K562 (cell line): ENCODE results near the gene DMD. TPM values are rescaled to one million over a fixed set of nuclear protein-coding genes. Genes with fewer than 3 reads are reported as not detected.

ENCODE experiments used
- ATAC-seq: fragments of 200-7000 bp; cut with Tn5 transposase; 3 replicates; pipeline ENCODE4 v1.9.1; 2020; ENCODE audit warnings: moderate library complexity
- BruUV-seq: library from RNA; stranded (reverse); fragments of 400-500 nt; replicated peaks from 2 replicates; lab custom pipeline; 2021; lab: Mats Ljungman, UMichigan
- CTCF ChIA-PET: fragments of 300-600 bp; formaldehyde crosslinking; extraction: SDS; loops from one replicate; lab custom pipeline; 2021; ENCODE audit warnings: low intra/inter-chr PET ratio; lab: Yijun Ruan, JAX
- POLR2A ChIA-PET: fragments of 300-600, 350-650 bp; sonication (Branson Sonifier 250); formaldehyde crosslinking; extraction: SDS; loops from one replicate; lab custom pipeline; 2021; ENCODE audit warnings: antibody characterized with exemption, inconsistent platforms; lab: Yijun Ruan, JAX
- DNase-seq, 4 experiments: peaks; one replicate each; pipeline versions ENCODE4 v3.0.0 to v3.0.0-alpha.2; 2011 to 2018; ENCODE audit warnings: low spot score in 3 of 4, mixed read lengths in 3 of 4; ENCODE audit errors: extremely low read depth in 1 of 4
- FAIRE-seq: peaks from 2 replicates; lab custom pipeline; 2011; peaks lifted over from hg19 to GRCh38; lab: Jason Lieb, UNC
- H2AFZ ChIP-seq: 2 replicates; pipeline ENCODE4 v1.6.0; 2011; ENCODE audit warnings: low read depth, low read length, control low read depth, inconsistent platforms
- H3K27ac ChIP-seq: fragments of 200-600 bp; 3 replicates; pipeline ENCODE4 v1.8.0; 2011; ENCODE audit warnings: low read depth, mild to moderate bottlenecking, control low read depth, inconsistent platforms, low read length, moderate library complexity, mixed read lengths; ENCODE audit errors: extremely low read depth
- H3K27me3 ChIP-seq, 2 experiments: fragments of 300-600 bp in 1 of 2; 2 replicates in 1 of 2; 3 replicates in 1 of 2; pipeline versions ENCODE4 v1.6.0 to v1.8.0; 2011; ENCODE audit warnings: inconsistent platforms in 2 of 2, low read length in 2 of 2, mild to moderate bottlenecking in 1 of 2, mixed read lengths in 1 of 2, moderate library complexity in 1 of 2; ENCODE audit not compliant: control insufficient read depth in 2 of 2, insufficient read depth in 2 of 2
- H3K36me3 ChIP-seq: fragments of 300-600 bp; 3 replicates; pipeline ENCODE4 v1.8.0; 2011; ENCODE audit warnings: mild to moderate bottlenecking, low read length, inconsistent platforms; ENCODE audit not compliant: control insufficient read depth, insufficient read depth
- H3K4me1 ChIP-seq, 2 experiments: fragments of 200-600 bp in 1 of 2; replicated peaks in 1 of 2; 2 replicates in 1 of 2; 3 replicates in 1 of 2; pipeline versions ENCODE4 v1.5.1 to v1.8.0; 2011; ENCODE audit warnings: inconsistent platforms in 2 of 2, low read length in 2 of 2, mild to moderate bottlenecking in 1 of 2, mixed read lengths in 1 of 2, moderate library complexity in 1 of 2; ENCODE audit not compliant: control insufficient read depth in 2 of 2, insufficient read depth in 2 of 2
- H3K4me2 ChIP-seq: 2 replicates; pipeline ENCODE4 v1.6.1; 2011; ENCODE audit warnings: low read length, control low read depth, inconsistent platforms, mixed read lengths; ENCODE audit not compliant: insufficient read depth
- H3K4me3 ChIP-seq: fragments of 200-600 bp; sonication (generic), shearing (Covaris generic); 2 replicates; pipeline ENCODE4 v1.5.1; 2016; ENCODE audit warnings: control low read depth, inconsistent platforms
- H3K79me2 ChIP-seq: fragments of 200-600 bp; 3 replicates; pipeline ENCODE4 v1.8.0; 2011; ENCODE audit warnings: low read length, inconsistent platforms; ENCODE audit not compliant: control insufficient read depth, insufficient read depth
- H3K9ac ChIP-seq, 2 experiments: 2 replicates each; pipeline versions ENCODE4 v1.6.0 to v1.6.1; 2011; ENCODE audit warnings: low read depth in 2 of 2, low read length in 2 of 2, control low read depth in 1 of 2, inconsistent platforms in 1 of 2, mild to moderate bottlenecking in 1 of 2, mixed read lengths in 1 of 2; ENCODE audit not compliant: insufficient read depth in 1 of 2
- H3K9me1 ChIP-seq: one replicate; pipeline ENCODE4 v1.6.0; 2011; ENCODE audit warnings: inconsistent platforms, mild to moderate bottlenecking, low read length, moderate library complexity; ENCODE audit not compliant: control insufficient read depth, insufficient read depth
- H3K9me3 ChIP-seq: replicated peaks from 2 replicates; pipeline ENCODE4 v1.5.1; 2011; ENCODE audit warnings: low read depth, low read length, inconsistent platforms; ENCODE audit not compliant: control insufficient read depth, insufficient read depth
- H4K20me1 ChIP-seq: replicated peaks from 2 replicates; pipeline ENCODE4 v1.6.1; 2011; ENCODE audit warnings: low read length, inconsistent platforms, mixed read lengths; ENCODE audit not compliant: control insufficient read depth, insufficient read depth
- BCOR ChIP-seq: fragments of 450-650 bp; IDR thresholded peaks from 2 replicates; pipeline ENCODE4 v1.6.1; 2016
- CBX2 ChIP-seq: fragments of 200-600 bp; sonication (generic); IDR thresholded peaks from one replicate; pipeline ENCODE4 v1.6.1; 2012; ENCODE audit warnings: mild to moderate bottlenecking, low read length, inconsistent platforms; ENCODE audit not compliant: insufficient read depth, poor library complexity, severe bottlenecking
- HDAC8 ChIP-seq: fragments of 450-650 bp; IDR thresholded peaks from 2 replicates; pipeline ENCODE4 v1.6.1; 2016; ENCODE audit warnings: mild to moderate bottlenecking, missing genetic modification characterization, moderate library complexity, missing compliant biosample characterization
- KDM5B ChIP-seq: fragments of 200-600 bp; sonication (generic); IDR thresholded peaks from 2 replicates; pipeline ENCODE4 v1.6.1; 2012; ENCODE audit warnings: low read depth, mild to moderate bottlenecking, moderate library complexity, low read length, control low read depth, inconsistent platforms; ENCODE audit not compliant: insufficient replicate concordance
- TGIF2 ChIP-seq: sonication (generic); formaldehyde crosslinking; IDR thresholded peaks from 2 replicates; pipeline ENCODE4 v1.8.1; 2022; ENCODE audit warnings: mild to moderate bottlenecking, missing genetic modification reagents, moderate library complexity
- ZFP36 ChIP-seq: fragments of 150-350 bp; IDR thresholded peaks from 2 replicates; pipeline ENCODE4 v1.6.1; 2018; ENCODE audit warnings: low read length, low read depth; ENCODE audit not compliant: partially characterized antibody
- ZNF274 ChIP-seq: IDR thresholded peaks from 2 replicates; pipeline ENCODE4 v1.6.1; 2011; ENCODE audit warnings: low read depth, mild to moderate bottlenecking, low read length, moderate library complexity, borderline replicate concordance
- whole genome bisulfite sequencing: fragments of 100-300 bp; shearing (Covaris generic); methylation state at CpG from one replicate; pipeline ENCODE4 v1.1.6; 2016; ENCODE audit warnings: low coverage, mixed read lengths; ENCODE audit not compliant: insufficient coverage; ENCODE audit errors: missing lambda C conversion rate; 5-methylcytosine and 5-hydroxymethylcytosine counted together
- in situ Hi-C: fragments of 300-500 bp; cut with MboI; formaldehyde crosslinking; loops from 4 replicates; pipeline ENCODE4 v1.15.0; 2018; ENCODE audit warnings: inconsistent platforms, mixed read lengths
- intact Hi-C: fragments of 100-400 bp; cut with micrococcal nuclease; formaldehyde crosslinking; loops from 2 replicates; pipeline ENCODE4 v1.14.2; 2022
- polyA plus RNA-seq, 8 experiments: library from polyadenylated mRNA; depleted of rRNA in 4 of 8; stranded (reverse) in 5 of 8; unstranded in 3 of 8; fragments of >200 nt; fragmentation: Nextera tagmentation in 2 of 8; fragmentation: Illumina TruSeq in 1 of 8; extraction: Ambion mirVana in 2 of 8; extraction: Trizol in 1 of 8; gene quantifications; 2 replicates each; pipeline versions ENCODE4 v1.2.1 to v1.2.3, GENCODE V29; 2011 to 2014; ENCODE audit warnings: inconsistent platforms in 1 of 8, missing spikeins in 1 of 8
- total RNA-seq, 7 experiments: library from RNA; depleted of rRNA in 6 of 7; stranded (reverse); fragments of >200 nt in 6 of 7; fragmentation: Illumina TruSeq in 2 of 7; extraction: Trizol in 2 of 7; gene quantifications; 2 replicates each; pipeline versions ENCODE4 v1.2.1 to v1.2.3, GENCODE V29; 2011 to 2021; ENCODE audit warnings: low replicate concordance in 1 of 7
- TF ChIP-seq, protein P1 (sequence below): fragments of 450-650 bp; formaldehyde crosslinking; IDR thresholded peaks from 2 replicates; pipeline ENCODE4 v1.4.0; 2020; ENCODE audit warnings: mild to moderate bottlenecking, moderate library complexity
- TF ChIP-seq, protein P2 (sequence below), 2 experiments: fragments of 450-650 bp in 1 of 2; sonication (generic) in 1 of 2; formaldehyde crosslinking; conservative IDR thresholded peaks; 2 replicates each; pipeline versions ENCODE4 v1.4.0 to v1.8.1; 2020 to 2022; ENCODE audit warnings: mild to moderate bottlenecking in 1 of 2, missing genetic modification reagents in 1 of 2
- TF ChIP-seq, protein P3 (sequence below): fragments of 250-450 bp; sonication (Bioruptor Pico); IDR thresholded peaks from 2 replicates; pipeline ENCODE4 v1.5.1; 2021; ENCODE audit warnings: mild to moderate bottlenecking
- TF ChIP-seq, protein P4 (sequence below): fragments of 450-650 bp; IDR thresholded peaks from 2 replicates; pipeline ENCODE4 v1.6.1; 2017; ENCODE audit warnings: antibody characterized with exemption, mild to moderate bottlenecking

DMD gene
- total and polyA plus RNA-seq, 9 of the 15 experiments (the other 6 are each of a cell fraction or from before 2014, with no cell fraction given) = 3.8 to 20.4 (median 11.4) TPM

DNA sequence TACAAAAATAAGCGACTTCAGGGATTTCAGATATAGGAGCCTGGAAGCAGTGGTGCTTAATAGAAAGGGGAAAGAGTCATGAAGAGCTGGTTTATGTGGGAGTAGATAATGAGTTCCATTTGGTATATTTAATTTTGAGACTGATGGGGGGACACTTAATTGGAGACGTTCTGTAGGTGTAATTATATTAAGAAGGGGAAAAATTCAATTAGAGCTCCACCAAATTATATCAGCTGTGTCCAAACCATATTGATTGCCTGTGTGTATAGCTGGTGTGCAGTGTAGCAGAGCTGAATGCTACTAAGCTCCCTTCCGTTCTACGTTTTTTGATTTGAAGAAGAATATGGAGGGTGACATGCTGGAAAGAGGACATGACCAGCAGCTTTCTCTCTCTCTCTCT is 282.3 kb downstream of the DMD start (continued):
- no peak for TF ChIP-seq ZNF274
- TF ChIP-seq TGIF2 = no peak
- TF ChIP-seq, protein P1, sequence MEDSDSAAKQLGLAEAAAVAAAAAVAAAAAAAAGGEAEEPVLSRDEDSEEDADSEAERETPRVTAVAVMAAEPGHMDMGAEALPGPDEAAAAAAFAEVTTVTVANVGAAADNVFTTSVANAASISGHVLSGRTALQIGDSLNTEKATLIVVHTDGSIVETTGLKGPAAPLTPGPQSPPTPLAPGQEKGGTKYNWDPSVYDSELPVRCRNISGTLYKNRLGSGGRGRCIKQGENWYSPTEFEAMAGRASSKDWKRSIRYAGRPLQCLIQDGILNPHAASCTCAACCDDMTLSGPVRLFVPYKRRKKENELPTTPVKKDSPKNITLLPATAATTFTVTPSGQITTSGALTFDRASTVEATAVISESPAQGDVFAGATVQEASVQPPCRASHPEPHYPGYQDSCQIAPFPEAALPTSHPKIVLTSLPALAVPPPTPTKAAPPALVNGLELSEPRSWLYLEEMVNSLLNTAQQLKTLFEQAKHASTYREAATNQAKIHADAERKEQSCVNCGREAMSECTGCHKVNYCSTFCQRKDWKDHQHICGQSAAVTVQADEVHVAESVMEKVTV (CRISPR knock-in tag) = no peak

DNA sequence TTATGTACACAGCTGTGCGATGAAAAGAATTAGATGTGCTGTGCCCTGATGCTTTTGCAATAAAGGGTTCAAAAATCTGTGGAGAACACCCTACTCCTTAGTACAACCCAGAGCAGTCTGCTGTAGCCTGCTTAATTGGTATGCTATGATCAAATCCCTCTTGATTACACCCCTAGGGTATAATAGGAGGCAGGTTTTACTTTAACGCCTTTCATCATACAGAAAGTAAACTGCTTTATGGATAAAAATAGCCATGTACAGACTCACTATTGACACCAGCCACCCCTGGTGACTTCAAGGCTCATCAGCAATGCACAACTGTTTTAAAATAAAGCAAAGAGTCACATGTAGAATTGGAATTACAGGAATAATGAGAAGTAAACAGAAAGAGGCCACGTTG is 315.3 kb downstream of the DMD start:
- Histone ChIP-seq H3K36me3 (no peaks in the 10 kb centered on the region), H2AFZ (no peak overlapping the region), H3K4me1 (no peaks in the 10 kb centered on the region), H3K9me1 (no peaks in the 10 kb centered on the region), H3K9ac (no peak overlapping the region), H3K9me3 (no peaks in the 10 kb centered on the region), H3K4me3 (no peak overlapping the region), H3K79me2 (no peaks in the 10 kb centered on the region), H3K27me3 (no peaks in the 10 kb centered on the region), H3K4me2 (no peak overlapping the region), H3K27ac (no peak overlapping the region), H4K20me1 (no peaks in the 10 kb centered on the region)
- POLR2A ChIA-PET = no interaction called here
- WGBS = 0% methylated on average over 2 of the region's 3 CpGs
- ATAC-seq (no peak), FAIRE-seq (no peak), DNase-seq (no peak)
- in situ Hi-C loops (no loop called here), intact Hi-C loops (no loop called here)
- CTCF ChIA-PET = no interaction called here
- no TSS peak for BruUV-seq
- TF ChIP-seq CBX2 (no peak), ZFP36 (no peak), KDM5B (no peak), BCOR (no peak), HDAC8 (tag) (no peak)
- TF ChIP-seq, protein P2, sequence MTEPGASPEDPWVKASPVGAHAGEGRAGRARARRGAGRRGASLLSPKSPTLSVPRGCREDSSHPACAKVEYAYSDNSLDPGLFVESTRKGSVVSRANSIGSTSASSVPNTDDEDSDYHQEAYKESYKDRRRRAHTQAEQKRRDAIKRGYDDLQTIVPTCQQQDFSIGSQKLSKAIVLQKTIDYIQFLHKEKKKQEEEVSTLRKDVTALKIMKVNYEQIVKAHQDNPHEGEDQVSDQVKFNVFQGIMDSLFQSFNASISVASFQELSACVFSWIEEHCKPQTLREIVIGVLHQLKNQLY (CRISPR knock-in tag; conservative IDR thresholded peaks at IDR 0.05) = no peak
- TF ChIP-seq, protein P3, sequence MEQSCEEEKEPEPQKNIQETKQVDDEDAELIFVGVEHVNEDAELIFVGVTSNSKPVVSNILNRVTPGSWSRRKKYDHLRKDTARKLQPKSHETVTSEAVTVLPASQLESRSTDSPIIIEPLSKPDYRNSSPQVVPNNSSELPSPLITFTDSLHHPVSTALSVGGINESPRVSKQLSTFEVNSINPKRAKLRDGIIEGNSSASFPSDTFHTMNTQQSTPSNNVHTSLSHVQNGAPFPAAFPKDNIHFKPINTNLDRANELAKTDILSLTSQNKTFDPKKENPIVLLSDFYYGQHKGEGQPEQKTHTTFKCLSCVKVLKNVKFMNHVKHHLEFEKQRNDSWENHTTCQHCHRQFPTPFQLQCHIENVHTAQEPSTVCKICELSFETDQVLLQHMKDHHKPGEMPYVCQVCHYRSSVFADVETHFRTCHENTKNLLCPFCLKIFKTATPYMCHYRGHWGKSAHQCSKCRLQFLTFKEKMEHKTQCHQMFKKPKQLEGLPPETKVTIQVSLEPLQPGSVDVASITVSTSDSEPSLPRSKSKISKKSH = no peak
- TF ChIP-seq, protein P4, sequence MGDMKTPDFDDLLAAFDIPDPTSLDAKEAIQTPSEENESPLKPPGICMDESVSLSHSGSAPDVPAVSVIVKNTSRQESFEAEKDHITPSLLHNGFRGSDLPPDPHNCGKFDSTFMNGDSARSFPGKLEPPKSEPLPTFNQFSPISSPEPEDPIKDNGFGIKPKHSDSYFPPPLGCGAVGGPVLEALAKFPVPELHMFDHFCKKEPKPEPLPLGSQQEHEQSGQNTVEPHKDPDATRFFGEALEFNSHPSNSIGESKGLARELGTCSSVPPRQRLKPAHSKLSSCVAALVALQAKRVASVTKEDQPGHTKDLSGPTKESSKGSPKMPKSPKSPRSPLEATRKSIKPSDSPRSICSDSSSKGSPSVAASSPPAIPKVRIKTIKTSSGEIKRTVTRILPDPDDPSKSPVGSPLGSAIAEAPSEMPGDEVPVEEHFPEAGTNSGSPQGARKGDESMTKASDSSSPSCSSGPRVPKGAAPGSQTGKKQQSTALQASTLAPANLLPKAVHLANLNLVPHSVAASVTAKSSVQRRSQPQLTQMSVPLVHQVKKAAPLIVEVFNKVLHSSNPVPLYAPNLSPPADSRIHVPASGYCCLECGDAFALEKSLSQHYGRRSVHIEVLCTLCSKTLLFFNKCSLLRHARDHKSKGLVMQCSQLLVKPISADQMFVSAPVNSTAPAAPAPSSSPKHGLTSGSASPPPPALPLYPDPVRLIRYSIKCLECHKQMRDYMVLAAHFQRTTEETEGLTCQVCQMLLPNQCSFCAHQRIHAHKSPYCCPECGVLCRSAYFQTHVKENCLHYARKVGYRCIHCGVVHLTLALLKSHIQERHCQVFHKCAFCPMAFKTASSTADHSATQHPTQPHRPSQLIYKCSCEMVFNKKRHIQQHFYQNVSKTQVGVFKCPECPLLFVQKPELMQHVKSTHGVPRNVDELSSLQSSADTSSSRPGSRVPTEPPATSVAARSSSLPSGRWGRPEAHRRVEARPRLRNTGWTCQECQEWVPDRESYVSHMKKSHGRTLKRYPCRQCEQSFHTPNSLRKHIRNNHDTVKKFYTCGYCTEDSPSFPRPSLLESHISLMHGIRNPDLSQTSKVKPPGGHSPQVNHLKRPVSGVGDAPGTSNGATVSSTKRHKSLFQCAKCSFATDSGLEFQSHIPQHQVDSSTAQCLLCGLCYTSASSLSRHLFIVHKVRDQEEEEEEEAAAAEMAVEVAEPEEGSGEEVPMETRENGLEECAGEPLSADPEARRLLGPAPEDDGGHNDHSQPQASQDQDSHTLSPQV = no peak
